Astrocyte of the cerebellum (primary cell): Measurements from ENCODE around the gene APC2.

ENCODE experiments used
- DNase-seq: peaks from one replicate; pipeline ENCODE4 v3.0.0-alpha.2; 2011; ENCODE audit warnings: low read depth
- H3K4me3 ChIP-seq: 2 replicates; pipeline ENCODE4 v1.5.1; 2011; ENCODE audit warnings: mild to moderate bottlenecking, low read depth, low read length, moderate library complexity
- in situ Hi-C: cut with HindIII; loops from 2 replicates; pipeline ENCODE4 v1.10.0; 2017; ENCODE audit warnings: low sequenced_read_pairs
- TF ChIP-seq, protein P1 (sequence below): IDR thresholded peaks from 2 replicates; pipeline ENCODE4 v1.5.1; 2012; ENCODE audit warnings: low read length, low read depth, moderate library complexity, mild to moderate bottlenecking; ENCODE audit errors: missing control alignments

Gene APC2

DNA sequence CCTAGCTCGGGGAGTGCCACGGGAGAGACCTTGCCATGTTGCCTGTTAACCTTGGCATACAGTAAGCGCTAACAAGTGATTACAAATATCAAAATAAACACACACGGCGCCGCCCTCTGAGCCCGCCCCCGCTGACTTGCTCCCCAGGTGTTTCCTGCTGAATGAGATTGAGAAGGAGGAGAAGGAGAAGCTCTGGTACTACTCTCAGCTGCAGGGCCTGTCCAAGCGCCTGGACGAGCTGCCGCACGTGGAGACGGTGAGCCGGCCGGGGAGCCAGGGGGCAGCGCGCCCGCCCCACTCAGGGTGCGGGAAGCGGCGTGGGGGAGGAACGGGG, 5.0 kb downstream of the APC2 start:
- TF ChIP-seq, protein P1, sequence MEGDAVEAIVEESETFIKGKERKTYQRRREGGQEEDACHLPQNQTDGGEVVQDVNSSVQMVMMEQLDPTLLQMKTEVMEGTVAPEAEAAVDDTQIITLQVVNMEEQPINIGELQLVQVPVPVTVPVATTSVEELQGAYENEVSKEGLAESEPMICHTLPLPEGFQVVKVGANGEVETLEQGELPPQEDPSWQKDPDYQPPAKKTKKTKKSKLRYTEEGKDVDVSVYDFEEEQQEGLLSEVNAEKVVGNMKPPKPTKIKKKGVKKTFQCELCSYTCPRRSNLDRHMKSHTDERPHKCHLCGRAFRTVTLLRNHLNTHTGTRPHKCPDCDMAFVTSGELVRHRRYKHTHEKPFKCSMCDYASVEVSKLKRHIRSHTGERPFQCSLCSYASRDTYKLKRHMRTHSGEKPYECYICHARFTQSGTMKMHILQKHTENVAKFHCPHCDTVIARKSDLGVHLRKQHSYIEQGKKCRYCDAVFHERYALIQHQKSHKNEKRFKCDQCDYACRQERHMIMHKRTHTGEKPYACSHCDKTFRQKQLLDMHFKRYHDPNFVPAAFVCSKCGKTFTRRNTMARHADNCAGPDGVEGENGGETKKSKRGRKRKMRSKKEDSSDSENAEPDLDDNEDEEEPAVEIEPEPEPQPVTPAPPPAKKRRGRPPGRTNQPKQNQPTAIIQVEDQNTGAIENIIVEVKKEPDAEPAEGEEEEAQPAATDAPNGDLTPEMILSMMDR, result no peak
- H3K4me3 ChIP-seq, result no peak overlapping the region
- DNase-seq, result no peak
- in situ Hi-C loops, result no loop called here

DNA sequence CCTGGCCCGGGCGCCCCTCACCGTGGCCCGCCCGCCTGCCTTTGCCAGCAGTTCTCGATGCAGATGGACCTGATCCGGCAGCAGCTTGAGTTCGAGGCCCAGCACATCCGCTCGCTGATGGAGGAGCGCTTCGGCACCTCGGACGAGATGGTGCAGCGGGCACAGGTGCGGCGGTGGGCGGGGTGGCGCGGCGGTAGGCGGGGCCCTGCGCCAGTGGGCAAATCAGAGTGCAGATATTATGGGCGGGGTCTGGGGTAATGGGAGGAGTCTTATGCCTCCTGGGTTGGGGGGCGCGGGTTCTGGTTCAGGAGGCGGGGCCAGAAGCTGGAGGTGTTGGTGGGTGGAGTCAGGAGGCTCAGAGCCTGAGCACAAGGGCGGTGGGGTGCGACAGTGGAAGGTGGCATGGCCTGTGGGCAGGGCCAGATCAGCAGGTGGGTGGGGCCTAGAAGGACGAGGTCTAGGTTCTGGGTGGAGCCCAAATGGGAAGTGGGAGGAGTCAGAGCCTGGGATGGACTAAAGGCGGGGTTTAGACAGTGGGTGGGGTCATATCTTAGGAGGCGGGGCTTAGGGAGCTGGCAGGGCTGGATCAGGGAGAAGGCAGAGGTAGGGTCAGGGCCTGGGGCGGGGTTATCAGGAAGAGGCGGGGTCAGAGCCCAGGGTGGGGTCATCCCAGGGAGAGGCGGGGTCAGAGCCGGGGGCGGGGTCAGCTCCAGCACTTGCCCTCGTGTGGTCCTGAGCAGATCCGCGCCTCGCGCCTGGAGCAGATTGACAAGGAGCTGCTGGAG, 5.6 kb downstream of the APC2 start:
- no peak overlapping the region for H3K4me3 ChIP-seq
- TF ChIP-seq, protein P1, result no peak
- in situ Hi-C loops, result no loop called here
- DNase-seq, result no peak

DNA sequence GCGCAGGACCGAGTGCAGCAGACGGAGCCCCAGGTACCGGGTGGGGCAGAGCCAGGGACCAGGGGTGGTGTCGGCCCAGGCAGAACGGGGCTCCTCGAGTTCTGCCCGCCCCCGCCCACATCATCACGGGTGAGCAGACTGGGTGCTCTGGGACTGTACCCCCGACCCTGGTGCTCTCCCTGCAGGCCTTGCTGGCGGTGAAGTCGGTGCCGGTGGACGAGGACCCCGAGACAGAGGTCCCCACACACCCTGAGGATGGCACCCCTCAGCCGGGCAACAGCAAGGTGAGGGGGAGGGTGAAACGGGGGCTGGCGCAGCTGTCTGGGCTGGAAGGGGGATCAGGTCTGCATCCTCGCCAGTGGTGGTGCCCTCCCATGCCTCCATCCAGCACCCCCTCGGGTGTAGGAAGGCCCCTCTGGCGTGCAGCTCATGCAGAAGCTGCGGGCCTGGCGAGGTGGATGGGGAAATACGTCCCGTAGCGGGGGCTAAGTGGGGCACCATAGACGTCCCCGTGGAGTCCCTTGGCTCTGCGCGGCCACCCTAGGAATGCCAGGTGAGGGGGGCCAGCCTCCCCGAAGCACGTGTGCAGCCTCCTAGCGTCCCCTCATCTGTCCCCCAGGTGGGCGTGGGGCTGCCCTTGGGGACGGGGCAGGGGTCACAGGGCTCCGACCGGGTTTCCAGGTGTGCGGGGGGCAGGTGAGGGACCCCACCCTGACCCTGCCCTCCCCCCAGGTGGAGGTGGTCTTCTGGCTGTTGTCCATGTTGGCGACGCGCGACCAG, 6.4 kb downstream of the APC2 start:
- TF ChIP-seq, protein P1, result no peak
- in situ Hi-C loops, result no loop called here
- no peak overlapping the region for H3K4me3 ChIP-seq
- DNase-seq, result no peak

DNA sequence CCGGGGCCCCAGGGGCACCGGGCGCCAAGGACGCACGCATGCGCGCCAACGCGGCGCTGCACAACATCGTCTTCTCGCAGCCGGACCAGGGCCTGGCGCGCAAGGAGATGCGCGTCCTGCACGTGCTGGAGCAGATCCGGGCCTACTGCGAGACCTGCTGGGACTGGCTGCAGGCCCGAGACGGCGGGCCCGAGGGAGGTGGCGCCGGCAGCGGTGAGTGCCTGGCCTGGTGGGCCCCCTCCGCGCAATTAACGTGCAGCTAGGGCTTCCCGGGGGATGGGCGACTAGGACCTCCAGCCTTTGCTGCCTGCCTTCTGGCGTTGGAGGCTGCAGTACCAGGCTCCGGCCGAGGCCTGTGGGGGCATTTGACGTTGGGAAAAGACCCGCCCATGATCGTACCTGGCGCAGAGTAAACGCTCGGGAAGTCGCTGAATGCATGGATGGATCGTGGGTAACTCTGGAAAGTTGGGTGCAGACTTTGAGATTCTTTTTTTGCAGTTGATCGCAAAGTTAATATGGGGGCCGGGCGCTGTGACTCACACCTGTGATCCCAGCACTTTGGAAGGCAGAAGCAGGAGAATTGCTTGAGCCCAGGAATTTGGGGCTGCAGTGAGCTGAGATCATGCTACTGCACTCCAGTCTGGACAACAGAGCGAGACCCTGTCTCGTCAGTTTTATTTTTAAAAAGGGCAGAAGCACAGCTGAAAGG, 7.3 kb downstream of the APC2 start:
- in situ Hi-C loops, result no loop called here
- TF ChIP-seq, protein P1, result no peak
- H3K4me3 ChIP-seq, result no peak overlapping the region
- no peak for DNase-seq

DNA sequence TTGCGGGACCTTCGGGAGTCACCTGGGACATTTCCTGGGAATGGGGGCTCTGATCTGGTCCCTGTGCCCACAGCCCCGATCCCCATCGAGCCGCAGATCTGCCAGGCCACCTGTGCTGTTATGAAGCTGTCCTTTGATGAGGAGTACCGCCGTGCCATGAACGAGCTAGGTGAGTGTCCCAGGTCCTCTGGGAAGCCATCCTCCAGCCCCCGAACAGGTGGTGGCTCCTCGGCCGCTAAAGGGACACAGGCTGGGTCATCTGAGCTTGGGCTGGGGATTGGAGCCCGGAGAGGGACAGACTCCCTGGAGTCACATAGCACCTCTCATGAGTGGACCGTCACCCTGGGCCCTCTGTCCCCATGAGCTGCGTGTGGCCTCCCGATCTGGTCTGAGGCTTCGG, 8.0 kb downstream of the APC2 start:
- DNase-seq, result no peak
- in situ Hi-C loops, result no loop called here
- TF ChIP-seq, protein P1, result no peak

DNA sequence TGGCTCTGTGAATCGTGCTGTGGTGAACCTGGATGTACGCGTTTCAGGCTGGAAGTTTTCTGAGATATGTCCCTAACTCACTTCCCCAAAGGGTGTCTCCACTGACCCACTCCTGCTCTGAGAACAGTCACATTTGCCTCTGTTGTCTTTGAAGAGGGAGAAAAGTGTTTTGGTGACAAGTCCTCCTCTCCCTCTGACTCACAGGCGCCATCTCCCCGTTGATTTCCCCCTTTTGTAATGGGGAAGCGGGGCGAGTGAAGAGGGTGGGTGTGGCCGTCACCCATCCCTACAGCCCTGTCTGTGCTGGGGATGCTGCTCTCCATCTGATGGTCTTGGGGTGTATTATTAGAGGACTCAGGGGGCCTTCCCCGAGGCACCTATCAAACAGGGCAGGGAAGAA, 9.6 kb downstream of the APC2 start:
- no peak overlapping the region for H3K4me3 ChIP-seq
- in situ Hi-C loops, result no loop called here
- no peak for DNase-seq
- TF ChIP-seq, protein P1, result no peak

More for the DNA sequence above, 8.0 kb downstream of the APC2 start:
- H3K4me3 ChIP-seq, result no peak overlapping the region
